GM19351 (cell line): ENCODE data around the gene ARHGAP45.
"Not testable (repeated sequence)": the region's sequence is repeated elsewhere in the genome, so short reads cannot be mapped to it uniquely, and the experiment has no call there.

ENCODE experiments used
- ATAC-seq: cut with Tn5 transposase; IDR thresholded peaks from one replicate; pipeline ENCODE4 v1.9.1; 2021; ENCODE audit warnings: mild to moderate bottlenecking, moderate library complexity; ENCODE audit not compliant: unreplicated experiment

Gene ARHGAP45

GRCh38 chr19:1066748-1067340 is at the start of gene ARHGAP45:
Gene ARHGAP45 (plus strand): TSS chr19:1067167. CDS start chr19:1067406, 239 bp downstream.
- ATAC-seq, result peak; percentile 52

GRCh38 chr19:1017906-1018305 is 49.1 kb upstream of the ARHGAP45 start:
- no peak for ATAC-seq

GRCh38 chr19:1018393-1018792 is 48.6 kb upstream of the ARHGAP45 start:
- ATAC-seq, result no peak

- no peak for ATAC-seq
Observed at GRCh38 chr19:1018932-1019615, 47.9 kb upstream of the ARHGAP45 start.

- no peak for ATAC-seq
Observed at GRCh38 chr19:1019616-1019961, 47.4 kb upstream of the ARHGAP45 start.

- peak; percentile 7 for ATAC-seq
Observed at GRCh38 chr19:1019980-1020867, 46.7 kb upstream of the ARHGAP45 start.

- ATAC-seq, result peak; percentile 81
Observed at GRCh38 chr19:1020868-1021425, 46.0 kb upstream of the ARHGAP45 start, which contains the start of gene TMEM259. Gene TMEM259 (minus strand): TSS chr19:1021123. CDS start chr19:1020996, 127 bp downstream.

- ATAC-seq, result not testable (repeated sequence)
Observed at GRCh38 chr19:1023883-1024188, 43.1 kb upstream of the ARHGAP45 start.

- ATAC-seq, result not testable (repeated sequence)
Observed at GRCh38 chr19:1025080-1025479, 41.9 kb upstream of the ARHGAP45 start.

GRCh38 chr19:1025960-1026782 is 40.8 kb upstream of the ARHGAP45 start, which contains the start of gene CNN2:
Gene CNN2 (plus strand): TSS chr19:1026608. CDS start chr19:1026662, 54 bp downstream.
- peak; percentile 55 for ATAC-seq

- ATAC-seq, result no peak
Observed at GRCh38 chr19:1026783-1027649, 40.0 kb upstream of the ARHGAP45 start.

- no peak for ATAC-seq
Observed at GRCh38 chr19:1027650-1028061, 39.3 kb upstream of the ARHGAP45 start.

- ATAC-seq, result no peak
Observed at GRCh38 chr19:1028062-1028926, 38.7 kb upstream of the ARHGAP45 start.

GRCh38 chr19:1032264-1032867 is 34.6 kb upstream of the ARHGAP45 start:
- no peak for ATAC-seq

- no peak for ATAC-seq
Observed at GRCh38 chr19:1035998-1036621, 30.9 kb upstream of the ARHGAP45 start.

GRCh38 chr19:1037621-1038064 is 29.3 kb upstream of the ARHGAP45 start:
- no peak for ATAC-seq

- no peak for ATAC-seq
Observed at GRCh38 chr19:1038978-1039645, 27.9 kb upstream of the ARHGAP45 start.
